BLaER1 (cell line): ENCODE results near the gene SLITRK3.
"Not testable (repeated sequence)": the region's sequence is repeated elsewhere in the genome, so short reads cannot be mapped to it uniquely, and the experiment has no call there.

Experiments
- H3K27ac ChIP-seq: shearing (Covaris generic); formaldehyde crosslinking; 2 replicates; pipeline ENCODE4 v1.8.1; 2022
- H3K27me3 ChIP-seq: shearing (Covaris generic); formaldehyde crosslinking; 2 replicates; pipeline ENCODE4 v1.8.1; 2022
- H3K36me3 ChIP-seq: shearing (Covaris generic); formaldehyde crosslinking; 2 replicates; pipeline ENCODE4 v1.8.1; 2022
- H3K4me1 ChIP-seq: shearing (Covaris generic); formaldehyde crosslinking; 2 replicates; pipeline ENCODE4 v1.8.1; 2022
- H3K4me2 ChIP-seq: shearing (Covaris generic); formaldehyde crosslinking; 2 replicates; pipeline ENCODE4 v1.8.1; 2022
- H3K4me3 ChIP-seq: shearing (Covaris generic); formaldehyde crosslinking; 2 replicates; pipeline ENCODE4 v1.8.1; 2022
- H3K9ac ChIP-seq: shearing (Covaris generic); formaldehyde crosslinking; 2 replicates; pipeline ENCODE4 v1.8.1; 2022
- H3K9me3 ChIP-seq: shearing (Covaris generic); formaldehyde crosslinking; 2 replicates; pipeline ENCODE4 v1.8.1; 2022
- H4K20me1 ChIP-seq: shearing (Covaris generic); formaldehyde crosslinking; 2 replicates; pipeline ENCODE4 v1.8.1; 2022
- Cebpa-rat ChIP-seq: shearing (Covaris generic); IDR thresholded peaks from 2 replicates; pipeline ENCODE4 v1.8.1; 2022

The SLITRK3 gene

GRCh38 chr3:165156757-165157420 is 39.3 kb downstream of the SLITRK3 start:
- no peaks in the 10 kb centered on the region for H3K4me1 ChIP-seq
- H3K27me3 ChIP-seq = no peaks in the 10 kb centered on the region
- H3K27ac ChIP-seq = no peak overlapping the region
- H3K9me3 ChIP-seq = no peaks in the 10 kb centered on the region
- no peaks in the 10 kb centered on the region for H4K20me1 ChIP-seq
- H3K36me3 ChIP-seq = no peaks in the 10 kb centered on the region
- H3K9ac ChIP-seq = no peak overlapping the region
- no peak overlapping the region for H3K4me3 ChIP-seq
- H3K4me2 ChIP-seq = no peak overlapping the region
- TF ChIP-seq Cebpa-rat = no peak

DNA sequence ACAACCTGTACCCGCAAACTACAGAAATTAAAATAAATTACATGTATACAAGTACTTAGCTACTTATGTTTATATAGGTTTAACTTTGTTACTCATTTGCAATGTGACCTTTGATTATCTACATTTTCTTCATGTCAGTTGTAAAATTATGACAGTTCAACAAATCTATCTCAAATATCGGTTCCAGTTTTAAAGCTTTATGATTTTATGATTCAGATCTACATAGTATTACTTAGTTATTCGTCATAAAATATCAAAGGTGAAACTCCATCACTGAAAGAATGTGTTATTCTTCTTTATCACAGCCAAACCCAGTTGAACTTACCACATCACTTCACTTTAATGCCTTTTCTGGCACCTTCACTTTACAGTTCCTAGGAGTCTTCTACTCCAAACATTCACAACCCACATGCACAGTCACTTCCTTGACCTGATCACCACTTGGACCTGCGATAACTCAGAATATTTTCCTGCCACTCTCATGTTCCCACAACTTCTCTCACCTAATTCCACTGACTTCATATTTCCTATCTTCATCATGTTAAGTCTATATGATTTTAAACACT is 47.2 kb downstream of the SLITRK3 start:
- H3K4me1 ChIP-seq = no peaks in the 10 kb centered on the region
- H3K4me3 ChIP-seq = no peak overlapping the region
- H3K27ac ChIP-seq = no peak overlapping the region
- H3K4me2 ChIP-seq = no peak overlapping the region
- no peak for TF ChIP-seq Cebpa-rat
- H4K20me1 ChIP-seq = no peaks in the 10 kb centered on the region
- no peaks in the 10 kb centered on the region for H3K36me3 ChIP-seq
- H3K27me3 ChIP-seq = no peaks in the 10 kb centered on the region
- H3K9ac ChIP-seq = no peak overlapping the region
- no peaks in the 10 kb centered on the region for H3K9me3 ChIP-seq

- H3K9ac ChIP-seq = no peak overlapping the region
- H3K36me3 ChIP-seq = no peaks in the 10 kb centered on the region
- H3K9me3 ChIP-seq = no peaks in the 10 kb centered on the region
- no peaks in the 10 kb centered on the region for H4K20me1 ChIP-seq
- no peaks in the 10 kb centered on the region for H3K27me3 ChIP-seq
- no peak overlapping the region for H3K4me2 ChIP-seq
- no peaks in the 10 kb centered on the region for H3K4me1 ChIP-seq
- no peak overlapping the region for H3K4me3 ChIP-seq
- H3K27ac ChIP-seq = no peak overlapping the region
- TF ChIP-seq Cebpa-rat = no peak
These were observed 51.9 kb downstream of the SLITRK3 start for GRCh38 chr3:165144271-165144670.

DNA sequence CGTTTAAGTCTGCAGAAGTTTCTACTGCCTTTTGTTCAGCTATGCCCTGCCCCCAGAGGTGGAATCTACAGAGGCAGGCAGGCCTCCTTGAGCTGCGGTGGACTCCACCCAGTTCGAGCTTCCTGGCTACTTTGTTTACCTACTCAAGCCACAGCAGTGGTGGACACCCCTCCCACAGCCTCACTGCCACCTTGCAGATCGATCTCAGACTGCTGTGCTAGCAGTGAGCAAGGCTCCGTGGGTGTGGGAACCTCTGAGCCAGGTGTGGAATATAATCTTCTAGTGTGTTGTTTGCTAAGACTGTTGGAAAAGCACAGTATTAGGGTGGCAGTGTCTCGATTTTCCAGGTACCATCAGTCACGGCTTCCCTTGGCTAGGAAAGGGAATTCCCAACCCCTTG is 56.3 kb downstream of the SLITRK3 start:
- H3K4me2 ChIP-seq, H3K4me1 ChIP-seq, H3K9me3 ChIP-seq, H3K4me3 ChIP-seq, H3K36me3 ChIP-seq, H3K27ac ChIP-seq, H3K9ac ChIP-seq, H3K27me3 ChIP-seq, H4K20me1 ChIP-seq: not testable (repeated sequence)
